HUES6 (cell line): ENCODE measurements around the gene SLC1A7.

ENCODE experiments used
- H3K27ac ChIP-seq: 2 replicates; pipeline ENCODE4 v1.7.0; 2013; ENCODE audit warnings: low read depth, mild to moderate bottlenecking, low read length, inconsistent platforms
- H3K27me3 ChIP-seq: 2 replicates; pipeline ENCODE4 v1.6.1; 2013; ENCODE audit warnings: low read length; ENCODE audit not compliant: control insufficient read depth, insufficient read depth
- H3K36me3 ChIP-seq: 2 replicates; pipeline ENCODE4 v1.6.1; 2013; ENCODE audit warnings: low read length; ENCODE audit not compliant: control insufficient read depth, insufficient read depth
- H3K4me1 ChIP-seq: 2 replicates; pipeline ENCODE4 v1.6.1; 2013; ENCODE audit warnings: low read length; ENCODE audit not compliant: control insufficient read depth, insufficient read depth
- H3K4me3 ChIP-seq: 2 replicates; pipeline ENCODE4 v1.5.1; 2013; ENCODE audit warnings: low read depth, low read length
- H3K9ac ChIP-seq: one replicate; pipeline ENCODE4 v1.6.1; 2013; ENCODE audit warnings: mild to moderate bottlenecking, low read length
- H3K9me3 ChIP-seq: 2 replicates; pipeline ENCODE4 v1.6.1; 2013; ENCODE audit warnings: low read depth, low read length; ENCODE audit not compliant: control insufficient read depth, insufficient read depth

The SLC1A7 gene

GRCh38 chr1:53089478-53090226 is 52.8 kb downstream of the SLC1A7 start:
- Histone ChIP-seq H3K9me3 (no peaks in the 10 kb centered on the region), H3K9ac (no peak overlapping the region), H3K36me3 (no peaks in the 10 kb centered on the region), H3K4me3 (no peak overlapping the region), H3K27me3 (no peaks in the 10 kb centered on the region), H3K27ac (no peak overlapping the region), H3K4me1 (peaks cover 7% of the 10 kb centered on the region; the same call in 1 of the 2 replicates)

- Histone ChIP-seq H3K4me3 (no peak overlapping the region), H3K36me3 (no peaks in the 10 kb centered on the region), H3K27me3 (no peaks in the 10 kb centered on the region), H3K27ac (no peak overlapping the region), H3K9me3 (no peaks in the 10 kb centered on the region), H3K9ac (no peak overlapping the region), H3K4me1 (peaks cover 7% of the 10 kb centered on the region; the same call in 1 of the 2 replicates)
These were observed 53.7 kb downstream of the SLC1A7 start for GRCh38 chr1:53088616-53089300.

- H3K27me3 ChIP-seq = no peaks in the 10 kb centered on the region
- H3K9me3 ChIP-seq = no peaks in the 10 kb centered on the region
- H3K27ac ChIP-seq = no peak overlapping the region
- peaks cover 7% of the 10 kb centered on the region; the same call in 1 of the 2 replicates for H3K4me1 ChIP-seq
- H3K9ac ChIP-seq = no peak overlapping the region
- H3K4me3 ChIP-seq = no peak overlapping the region
- no peaks in the 10 kb centered on the region for H3K36me3 ChIP-seq
These were observed 54.8 kb downstream of the SLC1A7 start for GRCh38 chr1:53087332-53088285.

GRCh38 chr1:53086491-53087070 is 55.9 kb downstream of the SLC1A7 start:
- Histone ChIP-seq H3K27ac (no peak overlapping the region), H3K4me3 (no peak overlapping the region), H3K9ac (no peak overlapping the region), H3K36me3 (no peaks in the 10 kb centered on the region), H3K27me3 (no peaks in the 10 kb centered on the region), H3K9me3 (no peaks in the 10 kb centered on the region), H3K4me1 (peaks cover 15% of the 10 kb centered on the region)

GRCh38 chr1:53085405-53085804 is 57.0 kb downstream of the SLC1A7 start:
- H3K4me1 ChIP-seq = peaks cover 18% of the 10 kb centered on the region
- no peak overlapping the region for H3K4me3 ChIP-seq
- no peaks in the 10 kb centered on the region for H3K36me3 ChIP-seq
- no peaks in the 10 kb centered on the region for H3K27me3 ChIP-seq
- H3K9ac ChIP-seq = no peak overlapping the region
- no peaks in the 10 kb centered on the region for H3K9me3 ChIP-seq
- no peak overlapping the region for H3K27ac ChIP-seq

- H3K27ac ChIP-seq = no peak overlapping the region
- H3K4me1 ChIP-seq = peaks cover 18% of the 10 kb centered on the region
- H3K36me3 ChIP-seq = no peaks in the 10 kb centered on the region
These were observed 57.9 kb downstream of the SLC1A7 start for GRCh38 chr1:53084589-53084971.

GRCh38 chr1:53083636-53084588 is 58.5 kb downstream of the SLC1A7 start:
- H3K9me3 ChIP-seq = no peaks in the 10 kb centered on the region
- no peaks in the 10 kb centered on the region for H3K36me3 ChIP-seq
- no peak overlapping the region for H3K27ac ChIP-seq
- H3K27me3 ChIP-seq = no peaks in the 10 kb centered on the region
- no peak overlapping the region for H3K9ac ChIP-seq
- H3K4me3 ChIP-seq = no peak overlapping the region
- peaks cover 18% of the 10 kb centered on the region for H3K4me1 ChIP-seq

More at GRCh38 chr1:53084589-53084971, 57.9 kb downstream of the SLC1A7 start:
- Histone ChIP-seq H3K9ac (no peak overlapping the region), H3K4me3 (no peak overlapping the region), H3K9me3 (no peaks in the 10 kb centered on the region), H3K27me3 (no peaks in the 10 kb centered on the region)

- Histone ChIP-seq H3K9me3 (no peaks in the 10 kb centered on the region), H3K9ac (no peak overlapping the region), H3K27me3 (no peaks in the 10 kb centered on the region; the same call in 1 of the 2 replicates), H3K4me1 (peaks cover 16% of the 10 kb centered on the region), H3K36me3 (no peaks in the 10 kb centered on the region), H3K27ac (no peak overlapping the region), H3K4me3 (no peak overlapping the region)
These were observed 59.5 kb downstream of the SLC1A7 start for GRCh38 chr1:53082826-53083455.

- Histone ChIP-seq H3K4me3 (no peak overlapping the region), H3K27me3 (no peaks in the 10 kb centered on the region; the same call in 1 of the 2 replicates)
These were observed 60.9 kb downstream of the SLC1A7 start for GRCh38 chr1:53081384-53082066.

More at GRCh38 chr1:53081384-53082066, 60.9 kb downstream of the SLC1A7 start:
- H3K4me1 ChIP-seq = peaks cover 11% of the 10 kb centered on the region
- H3K27ac ChIP-seq = no peak overlapping the region
- H3K9ac ChIP-seq = no peak overlapping the region
- no peaks in the 10 kb centered on the region for H3K9me3 ChIP-seq
- no peaks in the 10 kb centered on the region for H3K36me3 ChIP-seq
